HCT116 (cell line): ENCODE data around the gene TUSC1. TPM values are rescaled to one million over a fixed set of nuclear protein-coding genes. Genes with fewer than 3 reads are reported as not detected.

ENCODE experiments used
- ATAC-seq: fragments of 200-7000 bp; cut with Tn5 transposase; 2 replicates; pipeline ENCODE4 v1.9.1; 2020; ENCODE audit warnings: mild to moderate bottlenecking, moderate library complexity
- BruUV-seq: library from RNA; stranded (reverse); fragments of 400-500 nt; replicated peaks from 2 replicates; lab custom pipeline; 2021; lab: Mats Ljungman, UMichigan
- CTCF ChIA-PET: fragments of 300-600 bp; sonication (Branson Sonifier 250); formaldehyde crosslinking; loops from one replicate; lab custom pipeline; 2021; ENCODE audit warnings: antibody characterized with exemption; lab: Charles Lee
- POLR2A ChIA-PET: fragments of 300-600, 350-600 bp; sonication (Branson Sonifier 250); formaldehyde crosslinking; loops from one replicate; lab custom pipeline; 2021; ENCODE audit warnings: antibody characterized with exemption; lab: Charles Lee
- RAD21 ChIA-PET, 2 experiments: fragments of 300-600 bp; sonication (Branson Sonifier 250); formaldehyde crosslinking; loops; one replicate each; lab custom pipeline; 2023; ENCODE audit warnings: low total read pairs in 2 of 2; ENCODE audit not compliant: uncharacterized antibody in 2 of 2, unreplicated experiment in 2 of 2, low non-redundant PET in 1 of 2; lab: Charles Lee
- DNase-seq: peaks from one replicate; pipeline ENCODE4 v3.0.0-alpha.2; 2010; ENCODE audit warnings: low read depth, low spot score
- H2AFZ ChIP-seq: fragments of 200-600 bp; shearing (Covaris generic), sonication (generic); 2 replicates; pipeline ENCODE4 v1.6.1; 2017; ENCODE audit warnings: low read depth, mixed run types, mixed read lengths, antibody characterized with exemption, low read length; ENCODE audit not compliant: poor library complexity, severe bottlenecking
- H3K27ac ChIP-seq: 2 replicates; pipeline ENCODE4 v1.5.1; 2012; ENCODE audit warnings: low read depth, low read length
- H3K27me3 ChIP-seq: fragments of 200-600 bp; sonication (generic); 2 replicates; pipeline ENCODE4 v1.6.1; 2016; ENCODE audit warnings: mixed run types, low read length, mixed read lengths; ENCODE audit not compliant: insufficient read depth
- H3K36me3 ChIP-seq, 2 experiments: fragments of 200-500 bp in 1 of 2; fragments of 200-600 bp in 1 of 2; sonication (Bioruptor generic) in 1 of 2; sonication (generic) in 1 of 2; 2 replicates each; pipeline versions ENCODE4 v1.5.1 to v1.6.1; 2014 to 2016; ENCODE audit warnings: low read length in 2 of 2, inconsistent platforms in 1 of 2, mixed read lengths in 1 of 2, mixed run types in 1 of 2; ENCODE audit not compliant: insufficient read depth in 2 of 2, control insufficient read depth in 1 of 2
- H3K4me1 ChIP-seq, 2 experiments: fragments of 200-600 bp in 1 of 2; sonication (generic) in 1 of 2; 2 replicates each; pipeline versions ENCODE4 v1.5.1 to v1.6.1; 2012 to 2017; ENCODE audit warnings: low read length in 2 of 2, inconsistent platforms in 1 of 2, mild to moderate bottlenecking in 1 of 2, mixed read lengths in 1 of 2, mixed run types in 1 of 2, moderate library complexity in 1 of 2; ENCODE audit not compliant: insufficient read depth in 2 of 2, control insufficient read depth in 1 of 2
- H3K4me2 ChIP-seq: fragments of 200-600 bp; sonication (generic); 2 replicates; pipeline ENCODE4 v1.6.1; 2017; ENCODE audit warnings: mixed run types, low read length, mixed read lengths
- H3K4me3 ChIP-seq, 2 experiments: fragments of 200-600 bp in 1 of 2; sonication (generic) in 1 of 2; replicated peaks in 1 of 2; 2 replicates each; pipeline ENCODE4 v1.5.1; 2011 to 2016; ENCODE audit warnings: low read length in 2 of 2, control low read depth in 1 of 2, low read depth in 1 of 2, mild to moderate bottlenecking in 1 of 2, mixed read lengths in 1 of 2, mixed run types in 1 of 2
- H3K79me2 ChIP-seq: fragments of 200-600 bp; sonication (generic); 2 replicates; pipeline ENCODE4 v1.6.1; 2017; ENCODE audit warnings: mild to moderate bottlenecking, mixed run types, low read length, moderate library complexity, mixed read lengths; ENCODE audit not compliant: insufficient read depth
- H3K9ac ChIP-seq: fragments of 200-600 bp; sonication (generic); 2 replicates; pipeline ENCODE4 v1.6.1; 2016; ENCODE audit warnings: low read length, mixed read lengths
- H3K9me2 ChIP-seq: fragments of 200-600 bp; sonication (generic), shearing (Covaris generic); 2 replicates; pipeline ENCODE4 v1.6.1; 2017; ENCODE audit warnings: mixed run types, mild to moderate bottlenecking, moderate library complexity; ENCODE audit not compliant: insufficient read depth
- H3K9me3 ChIP-seq, 2 experiments: fragments of 200-500 bp in 1 of 2; fragments of 200-600 bp in 1 of 2; sonication (Bioruptor generic) in 1 of 2; sonication (generic) in 1 of 2; 2 replicates each; pipeline ENCODE4 v1.6.1; 2014 to 2017; ENCODE audit warnings: low read length in 2 of 2, mixed read lengths in 2 of 2, inconsistent platforms in 1 of 2, low read depth in 1 of 2, mild to moderate bottlenecking in 1 of 2, mixed run types in 1 of 2, moderate library complexity in 1 of 2; ENCODE audit not compliant: control insufficient read depth in 1 of 2, insufficient read depth in 1 of 2
- H4K20me1 ChIP-seq: fragments of 200-600 bp; sonication (generic), shearing (Covaris generic); 2 replicates; pipeline ENCODE4 v1.6.1; 2017; ENCODE audit warnings: mixed run types, mild to moderate bottlenecking, moderate library complexity; ENCODE audit not compliant: insufficient read depth
- CBX3 ChIP-seq: IDR thresholded peaks from 2 replicates; pipeline ENCODE4 v1.6.1; 2012; ENCODE audit warnings: low read depth
- CEBPB ChIP-seq: IDR thresholded peaks from 2 replicates; pipeline ENCODE4 v1.6.1; 2012; ENCODE audit warnings: low read depth
- EGR1 ChIP-seq: IDR thresholded peaks from 2 replicates; pipeline ENCODE4 v1.6.1; 2012; ENCODE audit warnings: low read depth
- ELF1 ChIP-seq: IDR thresholded peaks from 2 replicates; pipeline ENCODE4 v1.6.1; 2012; ENCODE audit warnings: low read depth, borderline replicate concordance
- EZH2phosphoT487 ChIP-seq: fragments of 200-600 bp; IDR thresholded peaks from 2 replicates; pipeline ENCODE4 v1.6.1; 2018; ENCODE audit warnings: antibody characterized with exemption, borderline replicate concordance
- FOSL1 ChIP-seq: IDR thresholded peaks from 2 replicates; pipeline ENCODE4 v1.6.1; 2012; ENCODE audit warnings: low read depth
- JUND ChIP-seq: IDR thresholded peaks from 2 replicates; pipeline ENCODE4 v1.6.1; 2012
- POLR2AphosphoS5 ChIP-seq: IDR thresholded peaks from 2 replicates; pipeline ENCODE4 v1.6.1; 2011; ENCODE audit warnings: mild to moderate bottlenecking, low read depth, low read length, moderate library complexity
- RAD21 ChIP-seq: IDR thresholded peaks from 2 replicates; pipeline ENCODE4 v1.6.1; 2012; ENCODE audit warnings: low read depth, mild to moderate bottlenecking
- SIN3A ChIP-seq: IDR thresholded peaks from 2 replicates; pipeline ENCODE4 v1.6.1; 2012; ENCODE audit warnings: low read depth
- SRF ChIP-seq: IDR thresholded peaks from 2 replicates; pipeline ENCODE4 v1.6.1; 2012; ENCODE audit warnings: low read depth
- TCF7L2 ChIP-seq: IDR thresholded peaks from 2 replicates; pipeline ENCODE4 v1.7.0; 2011; ENCODE audit warnings: borderline replicate concordance, inconsistent platforms; ENCODE audit not compliant: insufficient read depth, insufficient read length; ENCODE audit errors: extremely low read depth
- YY1 ChIP-seq: IDR thresholded peaks from 2 replicates; pipeline ENCODE4 v1.6.1; 2011; ENCODE audit warnings: low read length, low read depth, moderate library complexity, mild to moderate bottlenecking; ENCODE audit not compliant: insufficient replicate concordance; ENCODE audit errors: extremely low read depth
- ZNF274 ChIP-seq: fragments of 200-500 bp; sonication (Bioruptor generic); IDR thresholded peaks from 2 replicates; pipeline ENCODE4 v1.6.1; 2014; ENCODE audit warnings: mild to moderate bottlenecking, low read depth, low read length, inconsistent platforms
- intact Hi-C: fragments of 100-400 bp; cut with micrococcal nuclease; formaldehyde crosslinking; loops from 2 replicates; pipeline ENCODE4 v1.10.0; 2022
- total RNA-seq: library from RNA; stranded (reverse); gene quantifications from one replicate; pipeline ENCODE4 v1.2.1, GENCODE V29; 2021; ENCODE audit not compliant: unreplicated experiment
- TF ChIP-seq, protein P1 (sequence below): IDR thresholded peaks from 2 replicates; pipeline ENCODE4 v1.6.1; 2012; ENCODE audit warnings: low read depth
- TF ChIP-seq, protein P2 (sequence below), 3 experiments: fragments of 200-600 bp in 1 of 3; sonication (generic) in 1 of 3; IDR thresholded peaks in 2 of 3; conservative IDR thresholded peaks in 1 of 3; 2 replicates each; pipeline ENCODE4 v1.5.1; 2012 to 2017; ENCODE audit warnings: low read depth in 2 of 3, low read length in 2 of 3, antibody characterized with exemption in 1 of 3, borderline replicate concordance in 1 of 3, control low read depth in 1 of 3, mild to moderate bottlenecking in 1 of 3, mixed read lengths in 1 of 3, mixed run types in 1 of 3, moderate library complexity in 1 of 3; ENCODE audit not compliant: insufficient read depth in 1 of 3
- TF ChIP-seq, protein P3 (sequence below): IDR thresholded peaks from 2 replicates; pipeline ENCODE4 v1.6.1; 2012

TUSC1 gene
- total RNA-seq, 1 experiment from 2014 or later, result not detected

GRCh38 chr9:25636026-25636425 lies 42.2 kb downstream of the TUSC1 start:
- CTCF ChIA-PET, result no interaction called here
- no peak overlapping the region for H2AFZ ChIP-seq
- H3K79me2 ChIP-seq, result no peaks in the 10 kb centered on the region
- no peaks in the 10 kb centered on the region for H3K27me3 ChIP-seq
- no TSS peak for BruUV-seq
- H3K9ac ChIP-seq, result no peak overlapping the region
- no peak overlapping the region for H3K27ac ChIP-seq
- H3K4me2 ChIP-seq, result no peak overlapping the region
- no peaks in the 10 kb centered on the region for H3K36me3 ChIP-seq
- ATAC-seq (no peak), DNase-seq (no peak)
- TF ChIP-seq EZH2phosphoT487 (no peak), POLR2AphosphoS5 (no peak), YY1 (no peak), ZNF274 (no peak), RAD21 (no peak), SIN3A (no peak), CBX3 (no peak), CEBPB (no peak), FOSL1 (no peak), JUND (no peak), EGR1 (no peak), SRF (no peak), ELF1 (no peak), TCF7L2 (no peak)
- TF ChIP-seq, protein P1, sequence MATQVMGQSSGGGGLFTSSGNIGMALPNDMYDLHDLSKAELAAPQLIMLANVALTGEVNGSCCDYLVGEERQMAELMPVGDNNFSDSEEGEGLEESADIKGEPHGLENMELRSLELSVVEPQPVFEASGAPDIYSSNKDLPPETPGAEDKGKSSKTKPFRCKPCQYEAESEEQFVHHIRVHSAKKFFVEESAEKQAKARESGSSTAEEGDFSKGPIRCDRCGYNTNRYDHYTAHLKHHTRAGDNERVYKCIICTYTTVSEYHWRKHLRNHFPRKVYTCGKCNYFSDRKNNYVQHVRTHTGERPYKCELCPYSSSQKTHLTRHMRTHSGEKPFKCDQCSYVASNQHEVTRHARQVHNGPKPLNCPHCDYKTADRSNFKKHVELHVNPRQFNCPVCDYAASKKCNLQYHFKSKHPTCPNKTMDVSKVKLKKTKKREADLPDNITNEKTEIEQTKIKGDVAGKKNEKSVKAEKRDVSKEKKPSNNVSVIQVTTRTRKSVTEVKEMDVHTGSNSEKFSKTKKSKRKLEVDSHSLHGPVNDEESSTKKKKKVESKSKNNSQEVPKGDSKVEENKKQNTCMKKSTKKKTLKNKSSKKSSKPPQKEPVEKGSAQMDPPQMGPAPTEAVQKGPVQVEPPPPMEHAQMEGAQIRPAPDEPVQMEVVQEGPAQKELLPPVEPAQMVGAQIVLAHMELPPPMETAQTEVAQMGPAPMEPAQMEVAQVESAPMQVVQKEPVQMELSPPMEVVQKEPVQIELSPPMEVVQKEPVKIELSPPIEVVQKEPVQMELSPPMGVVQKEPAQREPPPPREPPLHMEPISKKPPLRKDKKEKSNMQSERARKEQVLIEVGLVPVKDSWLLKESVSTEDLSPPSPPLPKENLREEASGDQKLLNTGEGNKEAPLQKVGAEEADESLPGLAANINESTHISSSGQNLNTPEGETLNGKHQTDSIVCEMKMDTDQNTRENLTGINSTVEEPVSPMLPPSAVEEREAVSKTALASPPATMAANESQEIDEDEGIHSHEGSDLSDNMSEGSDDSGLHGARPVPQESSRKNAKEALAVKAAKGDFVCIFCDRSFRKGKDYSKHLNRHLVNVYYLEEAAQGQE, result no peak
- TF ChIP-seq, protein P2, sequence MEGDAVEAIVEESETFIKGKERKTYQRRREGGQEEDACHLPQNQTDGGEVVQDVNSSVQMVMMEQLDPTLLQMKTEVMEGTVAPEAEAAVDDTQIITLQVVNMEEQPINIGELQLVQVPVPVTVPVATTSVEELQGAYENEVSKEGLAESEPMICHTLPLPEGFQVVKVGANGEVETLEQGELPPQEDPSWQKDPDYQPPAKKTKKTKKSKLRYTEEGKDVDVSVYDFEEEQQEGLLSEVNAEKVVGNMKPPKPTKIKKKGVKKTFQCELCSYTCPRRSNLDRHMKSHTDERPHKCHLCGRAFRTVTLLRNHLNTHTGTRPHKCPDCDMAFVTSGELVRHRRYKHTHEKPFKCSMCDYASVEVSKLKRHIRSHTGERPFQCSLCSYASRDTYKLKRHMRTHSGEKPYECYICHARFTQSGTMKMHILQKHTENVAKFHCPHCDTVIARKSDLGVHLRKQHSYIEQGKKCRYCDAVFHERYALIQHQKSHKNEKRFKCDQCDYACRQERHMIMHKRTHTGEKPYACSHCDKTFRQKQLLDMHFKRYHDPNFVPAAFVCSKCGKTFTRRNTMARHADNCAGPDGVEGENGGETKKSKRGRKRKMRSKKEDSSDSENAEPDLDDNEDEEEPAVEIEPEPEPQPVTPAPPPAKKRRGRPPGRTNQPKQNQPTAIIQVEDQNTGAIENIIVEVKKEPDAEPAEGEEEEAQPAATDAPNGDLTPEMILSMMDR (IDR thresholded peaks at IDR 0.05 in 2 of 3, conservative IDR thresholded peaks at IDR 0.05 in 1 of 3; ENCODE audit: borderline replicate concordance in 1 of 3, insufficient read depth in 1 of 3, low read depth in 2 of 3, low read length in 2 of 3), result no peak
- TF ChIP-seq, protein P3, sequence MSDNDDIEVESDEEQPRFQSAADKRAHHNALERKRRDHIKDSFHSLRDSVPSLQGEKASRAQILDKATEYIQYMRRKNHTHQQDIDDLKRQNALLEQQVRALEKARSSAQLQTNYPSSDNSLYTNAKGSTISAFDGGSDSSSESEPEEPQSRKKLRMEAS, result no peak
- H3K4me3 ChIP-seq, result no peak overlapping the region
- H3K9me3 ChIP-seq, result peaks cover 7 to 16% of the 10 kb centered on the region in 2 experiments; a peak in 2 of 4 replicates
- intact Hi-C loops, result no loop called here
- H3K4me1 ChIP-seq, result no peaks in the 10 kb centered on the region
- RAD21 ChIA-PET, result no interaction called here
- no peaks in the 10 kb centered on the region for H3K9me2 ChIP-seq
- no peaks in the 10 kb centered on the region; the same call in 1 of the 2 replicates for H4K20me1 ChIP-seq
- POLR2A ChIA-PET, result no interaction called here
